ENCODE results near the gene SGTA. TPM values are rescaled to one million over a fixed set of nuclear protein-coding genes. Genes with fewer than 3 reads are reported as not detected.

Gene SGTA
- total and polyA plus RNA-seq, 2 of the 13 experiments (the other 11 are each of a cell fraction or from before 2014, with no cell fraction given) = 43.9 to 47.4 TPM

GRCh38 chr19:2785244-2785997 lies 2.3 kb upstream of the SGTA start, which contains the start of gene THOP1 (continued):
- peak; percentile 34; the same call in 1 of the 2 replicates for TF ChIP-seq TMF1 (CRISPR knock-in tag; IDR thresholded peaks at IDR 0.05; ENCODE audit: low read depth)
- TF ChIP-seq KLF12 (CRISPR knock-in tag; IDR thresholded peaks at IDR 0.05; ENCODE audit: borderline replicate concordance) = peak; percentile 66; the same call in 1 of the 2 replicates
- TF ChIP-seq ELF1 (CRISPR knock-in tag; IDR thresholded peaks at IDR 0.05) = no peak
- peak; percentile 80 for TF ChIP-seq TFDP2 (CRISPR knock-in tag; IDR thresholded peaks at IDR 0.05)
- TF ChIP-seq SAP130 (CRISPR knock-in tag; IDR thresholded peaks at IDR 0.05; ENCODE audit: low read depth) = peak; percentile 96
- no peak for TF ChIP-seq PTBP1 (IDR thresholded peaks at IDR 0.05; ENCODE audit: low read depth, low read length, poor library complexity, severe bottlenecking)
- TF ChIP-seq ZNF24 (IDR thresholded peaks at IDR 0.05) = peak; percentile 68
- peak; percentile 57; the same call in 1 of the 2 replicates for TF ChIP-seq POLR2AphosphoS5 (IDR thresholded peaks at IDR 0.05; ENCODE audit: low read depth, low read length)
- no peak for TF ChIP-seq FOXK1 (CRISPR knock-in tag; IDR thresholded peaks at IDR 0.05; ENCODE audit: borderline replicate concordance, low read depth)
- TF ChIP-seq ZNF703 (CRISPR knock-in tag; IDR thresholded peaks at IDR 0.05; ENCODE audit: borderline replicate concordance) = no peak
- TF ChIP-seq HOXA7 (CRISPR knock-in tag; IDR thresholded peaks at IDR 0.05) = no peak
- TF ChIP-seq ZBTB3 (CRISPR knock-in tag; IDR thresholded peaks at IDR 0.05; ENCODE audit: borderline replicate concordance, low read depth) = no peak
- no peak for TF ChIP-seq ZNF788 (CRISPR knock-in tag; IDR thresholded peaks at IDR 0.05; ENCODE audit: borderline replicate concordance)
- no peak for TF ChIP-seq NR2F6 (IDR thresholded peaks at IDR 0.05)
- TF ChIP-seq NR2F6 (CRISPR knock-in tag; IDR thresholded peaks at IDR 0.05) = no peak
- no peak for TF ChIP-seq ZFP41 (CRISPR knock-in tag; IDR thresholded peaks at IDR 0.05; ENCODE audit: borderline replicate concordance)
- TF ChIP-seq ZNF10 (CRISPR knock-in tag; IDR thresholded peaks at IDR 0.05; ENCODE audit: borderline replicate concordance, low read depth) = no peak
- TF ChIP-seq ZNF678 (CRISPR knock-in tag; IDR thresholded peaks at IDR 0.05) = no peak
- no peak for TF ChIP-seq ZNF3 (CRISPR knock-in tag; IDR thresholded peaks at IDR 0.05)
- TF ChIP-seq NAIF1 (CRISPR knock-in tag; IDR thresholded peaks at IDR 0.05; ENCODE audit: borderline replicate concordance) = peak; percentile 86; the same call in 1 of the 2 replicates
- peak; percentile 82 for TF ChIP-seq ARID4A (CRISPR knock-in tag; IDR thresholded peaks at IDR 0.05; ENCODE audit: borderline replicate concordance)
- TF ChIP-seq SALL1 (CRISPR knock-in tag; IDR thresholded peaks at IDR 0.05) = peak; percentile 60; the same call in 1 of the 2 replicates
- TF ChIP-seq MAX (IDR thresholded peaks at IDR 0.05) = peak; percentile 83
- TF ChIP-seq ZNF337 (CRISPR knock-in tag; IDR thresholded peaks at IDR 0.05; ENCODE audit: borderline replicate concordance, low read depth) = no peak
- TF ChIP-seq HHEX (CRISPR knock-in tag; IDR thresholded peaks at IDR 0.05) = no peak
- TF ChIP-seq ZBTB7B (CRISPR knock-in tag; IDR thresholded peaks at IDR 0.05) = 0 out of 2 replicates have a peak, but pooled peaks have one; percentile 20
- TF ChIP-seq ZNF230 (CRISPR knock-in tag; IDR thresholded peaks at IDR 0.05) = peak; percentile 40; the same call in 1 of the 2 replicates

Measured in HepG2 (cell line).